OCI-LY7 (cell line): Measurements from ENCODE around the gene TNRC6C.

Experiments used
- CTCF ChIP-seq: fragments of 200-600 bp; sonication (generic); conservative IDR thresholded peaks from 2 replicates; pipeline ENCODE4 v1.5.1; 2014; ENCODE audit warnings: mild to moderate bottlenecking, antibody characterized with exemption, low read length, moderate library complexity, mixed read lengths
- EZH2phosphoT487 ChIP-seq: fragments of 200-600 bp; sonication (generic); IDR thresholded peaks from 2 replicates; pipeline ENCODE4 v1.6.1; 2018; ENCODE audit warnings: low read depth, borderline replicate concordance, mild to moderate bottlenecking, mixed run types, antibody characterized with exemption, low read length, moderate library complexity, mixed read lengths

GRCh38 chr17:78147315-78147998 is 189.0 kb downstream of the TNRC6C start:
- TF ChIP-seq CTCF (no peak), EZH2phosphoT487 (no peak)
